Keratinocyte (primary cell): ENCODE measurements around the gene FGF12. TPM values are rescaled to one million over a fixed set of nuclear protein-coding genes. Genes with fewer than 3 reads are reported as not detected.
"Not testable (repeated sequence)": the region's sequence is repeated elsewhere in the genome, so short reads cannot be mapped to it uniquely, and the experiment has no call there.

Experiments
- DNase-seq: peaks from one replicate; pipeline ENCODE4 v3.0.0-alpha.2; 2011; ENCODE audit warnings: low read depth, missing footprints, low spot score
- FAIRE-seq: peaks from 2 replicates; lab custom pipeline; 2011; peaks lifted over from hg19 to GRCh38; lab: Jason Lieb, UNC
- H2AFZ ChIP-seq: 2 replicates; pipeline ENCODE4 v1.6.0; 2012; ENCODE audit warnings: low read length, control low read depth, inconsistent platforms; ENCODE audit not compliant: control insufficient read depth
- H3K27ac ChIP-seq: 2 replicates; pipeline ENCODE4 v1.5.1; 2011; ENCODE audit warnings: low read length; ENCODE audit not compliant: control insufficient read depth, insufficient read depth
- H3K27me3 ChIP-seq: 3 replicates; pipeline ENCODE4 v1.6.0; 2011; ENCODE audit warnings: low read length; ENCODE audit not compliant: control insufficient read depth, insufficient read depth; ENCODE audit errors: extremely low read depth
- H3K36me3 ChIP-seq, 2 experiments: 2 replicates in 1 of 2; 3 replicates in 1 of 2; pipeline ENCODE4 v1.5.1; 2011; ENCODE audit warnings: low read length in 2 of 2, mild to moderate bottlenecking in 1 of 2; ENCODE audit not compliant: control insufficient read depth in 2 of 2, insufficient read depth in 2 of 2; ENCODE audit errors: extremely low read depth in 1 of 2
- H3K4me1 ChIP-seq: 3 replicates; pipeline ENCODE4 v1.5.1; 2011; ENCODE audit warnings: low read length; ENCODE audit not compliant: control insufficient read depth, insufficient read depth; ENCODE audit errors: extremely low read depth
- H3K4me2 ChIP-seq: 3 replicates; pipeline ENCODE4 v1.6.0; 2011; ENCODE audit warnings: low read depth, low read length; ENCODE audit not compliant: control insufficient read depth, insufficient read depth; ENCODE audit errors: extremely low read depth
- H3K4me3 ChIP-seq, 3 experiments: fragments of 200-600 bp in 1 of 3; sonication (generic) in 1 of 3; 2 replicates in 2 of 3; 3 replicates in 1 of 3; pipeline ENCODE4 v1.5.1; 2011 to 2016; ENCODE audit warnings: low read length in 3 of 3, mild to moderate bottlenecking in 3 of 3, control low read depth in 2 of 3, inconsistent platforms in 1 of 3, low read depth in 1 of 3, mixed read lengths in 1 of 3, mixed run types in 1 of 3, moderate library complexity in 1 of 3; ENCODE audit not compliant: control insufficient read depth in 2 of 3, insufficient read depth in 2 of 3; ENCODE audit errors: extremely low read depth in 1 of 3
- H3K79me2 ChIP-seq: 2 replicates; pipeline ENCODE4 v1.6.0; 2012; ENCODE audit warnings: low read length; ENCODE audit not compliant: control insufficient read depth, insufficient read depth
- H3K9ac ChIP-seq: 3 replicates; pipeline ENCODE4 v1.6.0; 2011; ENCODE audit warnings: low read length; ENCODE audit not compliant: control insufficient read depth, insufficient read depth; ENCODE audit errors: extremely low read depth
- H3K9me1 ChIP-seq: 3 replicates; pipeline ENCODE4 v1.6.0; 2011; ENCODE audit warnings: low read length; ENCODE audit not compliant: control insufficient read depth, insufficient read depth; ENCODE audit errors: extremely low read depth
- H3K9me3 ChIP-seq: 2 replicates; pipeline ENCODE4 v1.5.1; 2012; ENCODE audit warnings: low read depth, low read length; ENCODE audit not compliant: control insufficient read depth
- H4K20me1 ChIP-seq: 3 replicates; pipeline ENCODE4 v1.6.0; 2011; ENCODE audit warnings: low read length; ENCODE audit not compliant: control insufficient read depth, insufficient read depth; ENCODE audit errors: extremely low read depth
- CTCF ChIP-seq, 3 experiments: IDR thresholded peaks in 1 of 3; conservative IDR thresholded peaks in 1 of 3; optimal IDR thresholded peaks in 1 of 3; 2 replicates in 2 of 3; 3 replicates in 1 of 3; pipeline versions ENCODE3 to v1.5.1; 2011; ENCODE audit warnings: low read length in 3 of 3, mild to moderate bottlenecking in 3 of 3, moderate library complexity in 2 of 3, control low read depth in 1 of 3, inconsistent platforms in 1 of 3; ENCODE audit not compliant: insufficient read depth in 2 of 3; ENCODE audit errors: extremely low read depth in 1 of 3
- EZH2 ChIP-seq: IDR thresholded peaks from one replicate; pipeline ENCODE4 v1.6.1; 2012; ENCODE audit warnings: inconsistent platforms, mild to moderate bottlenecking, low read length, moderate library complexity
- dilution Hi-C: fragments of 300-500 bp; cut with MboI; formaldehyde crosslinking; loops from one replicate; pipeline ENCODE4 v1.7.0; 2020; ENCODE audit warnings: low sequenced_read_pairs; ENCODE audit not compliant: extremely low pct_ligation_motif_present
- polyA plus RNA-seq, 5 experiments: library from polyadenylated mRNA; depleted of rRNA in 3 of 5; stranded (reverse) in 3 of 5; stranded (forward) in 1 of 5; unstranded in 1 of 5; fragments of >200 nt; gene quantifications; 1 replicate in 1 of 5; 2 replicates in 3 of 5; 3 replicates in 1 of 5; pipeline versions ENCODE4 v1.2.1 to v1.2.3, GENCODE V29; 2011 to 2012; ENCODE audit warnings: missing spikeins in 2 of 5, low read depth in 1 of 5, low replicate concordance in 1 of 5

FGF12 gene
- polyA plus RNA-seq, 1 donor (not counting 4 experiments of a cell fraction or from before 2014, with no cell fraction given): 4.1 TPM

GRCh38 chr3:192745150-192745549, 17.8 kb upstream of the FGF12 start:
- FAIRE-seq: no peak
- Histone ChIP-seq H3K9me3 (no peaks in the 10 kb centered on the region), H3K4me3 (no peak overlapping the region), H3K9ac (no peak overlapping the region), H3K4me2 (no peak overlapping the region), H4K20me1 (no peaks in the 10 kb centered on the region), H3K27ac (no peak overlapping the region), H2AFZ (no peak overlapping the region), H3K79me2 (no peaks in the 10 kb centered on the region), H3K4me1 (no peaks in the 10 kb centered on the region), H3K9me1 (no peaks in the 10 kb centered on the region), H3K36me3 (no peaks in the 10 kb centered on the region), H3K27me3 (no peaks in the 10 kb centered on the region)
- no peak for DNase-seq
- TF ChIP-seq EZH2 (no peak), CTCF (optimal IDR thresholded peaks at IDR 0.05 in 1 of 3, IDR thresholded peaks at IDR 0.05 in 1 of 3, conservative IDR thresholded peaks at IDR 0.05 in 1 of 3; ENCODE audit: extremely low read depth in 1 of 3, insufficient read depth in 2 of 3, low read length in 3 of 3) (no peak)
- dilution Hi-C loops: no loop called here

- DNase-seq, H2AFZ ChIP-seq, H3K4me1 ChIP-seq, dilution Hi-C loops, FAIRE-seq, H3K79me2 ChIP-seq, H3K9ac ChIP-seq, H3K27ac ChIP-seq, H3K36me3 ChIP-seq, H4K20me1 ChIP-seq, H3K4me3 ChIP-seq, H3K9me1 ChIP-seq, H3K27me3 ChIP-seq, H3K9me3 ChIP-seq, H3K4me2 ChIP-seq: not testable (repeated sequence)
Observed at GRCh38 chr3:192744604-192745003, 17.3 kb upstream of the FGF12 start.

GRCh38 chr3:192737506-192737905, 10.2 kb upstream of the FGF12 start:
- H3K4me1 ChIP-seq: no peaks in the 10 kb centered on the region
- no peak overlapping the region for H3K4me2 ChIP-seq
- no peak overlapping the region for H3K9ac ChIP-seq
- H3K36me3 ChIP-seq: no peaks in the 10 kb centered on the region
- no peaks in the 10 kb centered on the region for H4K20me1 ChIP-seq
- FAIRE-seq: no peak
- no peak overlapping the region for H2AFZ ChIP-seq
- no peaks in the 10 kb centered on the region for H3K9me1 ChIP-seq
- dilution Hi-C loops: no loop called here
- H3K27ac ChIP-seq: no peak overlapping the region
- DNase-seq: no peak
- no peak overlapping the region for H3K4me3 ChIP-seq
- H3K27me3 ChIP-seq: no peaks in the 10 kb centered on the region
- no peaks in the 10 kb centered on the region for H3K9me3 ChIP-seq
- TF ChIP-seq CTCF (optimal IDR thresholded peaks at IDR 0.05 in 1 of 3, IDR thresholded peaks at IDR 0.05 in 1 of 3, conservative IDR thresholded peaks at IDR 0.05 in 1 of 3; ENCODE audit: extremely low read depth in 1 of 3, insufficient read depth in 2 of 3, low read length in 3 of 3) (no peak), EZH2 (no peak)
- no peaks in the 10 kb centered on the region for H3K79me2 ChIP-seq
